CD4-positive, alpha-beta memory T cell (primary cell): ENCODE measurements around the gene PIK3CG. TPM values are rescaled to one million over a fixed set of nuclear protein-coding genes. Genes with fewer than 3 reads are reported as not detected.
"Not testable (repeated sequence)": the region's sequence is repeated elsewhere in the genome, so short reads cannot be mapped to it uniquely, and the experiment has no call there.

Source experiments
- CTCF ChIA-PET: fragments of 350-600 bp; sonication (Branson Sonifier 250); formaldehyde crosslinking; loops from one replicate; lab custom pipeline; 2021; ENCODE audit warnings: inconsistent platforms; ENCODE audit not compliant: partially characterized antibody; lab: Charles Lee
- POLR2A ChIA-PET: fragments of 350-600 bp; sonication (Branson Sonifier 250); formaldehyde crosslinking; loops from one replicate; lab custom pipeline; 2021; ENCODE audit not compliant: partially characterized antibody; lab: Charles Lee
- DNase-seq, 5 donors: peaks; one replicate each; pipeline versions ENCODE4 v3.0.0 to v3.0.0-alpha.2; 2020 to 2022; ENCODE audit warnings: mixed read lengths in 1 of 5
- H3K27ac ChIP-seq: one replicate; pipeline ENCODE4 v1.7.0; 2013; ENCODE audit warnings: low read depth, low read length
- H3K27me3 ChIP-seq: 2 replicates; pipeline ENCODE4 v1.7.0; 2013; ENCODE audit warnings: mild to moderate bottlenecking, low read length, moderate library complexity; ENCODE audit not compliant: insufficient read depth
- H3K36me3 ChIP-seq: 2 replicates; pipeline ENCODE4 v1.7.0; 2013; ENCODE audit warnings: mild to moderate bottlenecking, low read length, moderate library complexity; ENCODE audit not compliant: insufficient read depth
- H3K4me1 ChIP-seq: 2 replicates; pipeline ENCODE4 v1.7.0; 2013; ENCODE audit warnings: mild to moderate bottlenecking, low read length, moderate library complexity; ENCODE audit not compliant: insufficient read depth
- H3K4me3 ChIP-seq, 2 donors: one replicate each; pipeline ENCODE4 v1.7.0; 2013; ENCODE audit warnings: low read length in 2 of 2, mild to moderate bottlenecking in 1 of 2
- H3K9me3 ChIP-seq, 2 donors: one replicate each; pipeline ENCODE4 v1.7.0; 2013; ENCODE audit warnings: low read length in 2 of 2, control low read depth in 1 of 2; ENCODE audit not compliant: control insufficient read depth in 1 of 2
- H3K27ac Mint-ChIP-seq, 7 donors: one replicate each; pipeline ENCODE4 v1.8.0; 2020 to 2021; ENCODE audit warnings: mixed read lengths in 7 of 7, mild to moderate bottlenecking in 6 of 7, inconsistent platforms in 3 of 7, moderate library complexity in 3 of 7
- H3K27me3 Mint-ChIP-seq, 2 donors: one replicate each; pipeline ENCODE4 v1.8.0; 2020 to 2021; ENCODE audit warnings: mixed read lengths in 2 of 2
- H3K36me3 Mint-ChIP-seq, 2 donors: one replicate each; pipeline ENCODE4 v1.8.0; 2020 to 2021; ENCODE audit warnings: mixed read lengths in 2 of 2, inconsistent platforms in 1 of 2, mild to moderate bottlenecking in 1 of 2
- H3K4me1 Mint-ChIP-seq, 4 donors: one replicate each; pipeline ENCODE4 v1.8.0; 2020 to 2021; ENCODE audit warnings: mixed read lengths in 4 of 4, mild to moderate bottlenecking in 1 of 4
- H3K4me3 Mint-ChIP-seq, 8 donors: one replicate each; pipeline ENCODE4 v1.8.0; 2020 to 2021; ENCODE audit warnings: mixed read lengths in 8 of 8, mild to moderate bottlenecking in 7 of 8, moderate library complexity in 6 of 8, inconsistent platforms in 3 of 8
- H3K9me3 Mint-ChIP-seq, 8 donors: one replicate each; pipeline ENCODE4 v1.8.0; 2020 to 2021; ENCODE audit warnings: mixed read lengths in 8 of 8, mild to moderate bottlenecking in 5 of 8, inconsistent platforms in 3 of 8, moderate library complexity in 1 of 8
- intact Hi-C: fragments of 100-400 bp; cut with micrococcal nuclease; formaldehyde crosslinking; loops from one replicate; pipeline ENCODE4 v1.15.1; 2023
- polyA plus RNA-seq, 2 donors: library from polyadenylated mRNA; unstranded; fragments of 300-500 nt; fragmentation: Illumina TruSeq; gene quantifications; one replicate each; pipeline ENCODE4 v1.2.3, GENCODE V29; 2021
- total RNA-seq, 2 experiments: library from RNA; stranded (reverse); gene quantifications; one replicate each; pipeline ENCODE4 v1.2.3, GENCODE V29; 2021

The PIK3CG gene
- total and polyA plus RNA-seq, 4 experiments from 2014 or later, result 15.3 to 32.6 (median 25.7) TPM

- H3K9me3 Mint-ChIP-seq, H3K4me1 Mint-ChIP-seq, POLR2A ChIA-PET, CTCF ChIA-PET, H3K27me3 Mint-ChIP-seq, intact Hi-C loops, H3K4me1 ChIP-seq, H3K27me3 ChIP-seq, H3K36me3 ChIP-seq, H3K27ac Mint-ChIP-seq, H3K4me3 Mint-ChIP-seq, H3K4me3 ChIP-seq, H3K27ac ChIP-seq, H3K36me3 Mint-ChIP-seq, H3K9me3 ChIP-seq, DNase-seq: not testable (repeated sequence)
Measured at GRCh38 chr7:106929616-106930015, 64.5 kb downstream of the PIK3CG start.

- H3K4me1 ChIP-seq, result no peaks in the 10 kb centered on the region
Measured at GRCh38 chr7:106936236-106936635, 71.2 kb downstream of the PIK3CG start.

GRCh38 chr7:106938122-106938521 lies 73.0 kb downstream of the PIK3CG start:
- H3K27me3 Mint-ChIP-seq, H3K9me3 ChIP-seq, H3K36me3 Mint-ChIP-seq, H3K4me3 ChIP-seq, H3K4me3 Mint-ChIP-seq, H3K4me1 Mint-ChIP-seq, H3K4me1 ChIP-seq, H3K27ac Mint-ChIP-seq, H3K27me3 ChIP-seq, DNase-seq, CTCF ChIA-PET, H3K36me3 ChIP-seq, POLR2A ChIA-PET, H3K9me3 Mint-ChIP-seq, H3K27ac ChIP-seq, intact Hi-C loops: not testable (repeated sequence)

More at GRCh38 chr7:106936236-106936635, 71.2 kb downstream of the PIK3CG start:
- Mint-ChIP-seq H3K27me3 (no peaks in the 10 kb centered on the region), H3K36me3 (no peaks in the 10 kb centered on the region), H3K9me3 (peaks cover 0 to 7% (median 1%) of the 10 kb centered on the region in 8 donors), H3K4me3 (no peak overlapping the region), H3K27ac (peak overlapping the region in 1 of 7 donors; percentile 17), H3K4me1 (no peaks in the 10 kb centered on the region)
- ChIA-PET POLR2A (no interaction called here), CTCF (no interaction called here)
- intact Hi-C loops, result no loop called here
- no peak for DNase-seq
- no peaks in the 10 kb centered on the region for H3K27me3 ChIP-seq
- H3K27ac ChIP-seq, result no peak overlapping the region
- H3K36me3 ChIP-seq, result no peaks in the 10 kb centered on the region
- H3K9me3 ChIP-seq, result no peaks in the 10 kb centered on the region
- no peak overlapping the region for H3K4me3 ChIP-seq

GRCh38 chr7:106938803-106939202 lies 73.7 kb downstream of the PIK3CG start:
- DNase-seq, result no peak
- H3K4me3 ChIP-seq, result no peak overlapping the region
- no peak overlapping the region for H3K27ac Mint-ChIP-seq
- CTCF ChIA-PET, result interaction anchor here (1.2 kb wide), 1 partner anchor 12 kb away, joined by 3 read pairs; no protein-coding TSS in a partner anchor
- H3K9me3 ChIP-seq, result no peaks in the 10 kb centered on the region
- POLR2A ChIA-PET, result no interaction called here
- H3K27me3 ChIP-seq, result no peaks in the 10 kb centered on the region
- H3K27ac ChIP-seq, result no peak overlapping the region
- H3K36me3 ChIP-seq, result no peaks in the 10 kb centered on the region
- peaks cover 0 to 7% (median 1%) of the 10 kb centered on the region in 8 donors for H3K9me3 Mint-ChIP-seq
- no peak overlapping the region for H3K4me3 Mint-ChIP-seq
- no peaks in the 10 kb centered on the region for H3K4me1 Mint-ChIP-seq
- intact Hi-C loops, result no loop called here
- H3K27me3 Mint-ChIP-seq, result no peaks in the 10 kb centered on the region
- no peaks in the 10 kb centered on the region for H3K36me3 Mint-ChIP-seq
- no peaks in the 10 kb centered on the region for H3K4me1 ChIP-seq

- Mint-ChIP-seq H3K4me3 (no peak overlapping the region), H3K27ac (no peak overlapping the region), H3K27me3 (peaks cover 0 to 6% of the 10 kb centered on the region in 2 donors), H3K9me3 (no peaks in the 10 kb centered on the region), H3K4me1 (no peaks in the 10 kb centered on the region), H3K36me3 (no peaks in the 10 kb centered on the region)
- intact Hi-C loops, result no loop called here
- DNase-seq, result no peak
- Histone ChIP-seq H3K27ac (no peak overlapping the region), H3K27me3 (no peaks in the 10 kb centered on the region), H3K36me3 (no peaks in the 10 kb centered on the region), H3K4me3 (no peak overlapping the region), H3K4me1 (no peaks in the 10 kb centered on the region), H3K9me3 (no peaks in the 10 kb centered on the region)
- POLR2A ChIA-PET, result no interaction called here
- CTCF ChIA-PET, result interaction anchor here (0.6 kb wide), 1 partner anchor 931 kb away, joined by 3 read pairs; no protein-coding TSS in a partner anchor
Measured at GRCh38 chr7:106944035-106944665, 79.1 kb downstream of the PIK3CG start.

- H3K36me3 Mint-ChIP-seq, result no peaks in the 10 kb centered on the region
- intact Hi-C loops, result loop anchor here (1.0 kb wide), 2 partner anchors 154 to 203 kb away; no protein-coding TSS in a partner anchor
- no peaks in the 10 kb centered on the region for H3K36me3 ChIP-seq
- peak in 4 of 5 donors; percentile 22 to 40 (median 30) for DNase-seq
- H3K9me3 Mint-ChIP-seq, result peaks cover 0 to 2% (median 0%) of the 10 kb centered on the region in 8 donors
- ChIA-PET CTCF (interaction anchor here (1.4 to 4.8 kb wide), 2 partner anchors 201 to 205 kb away, joined by 8 to 40 read pairs; no protein-coding TSS in a partner anchor), POLR2A (no interaction called here)
- no peak overlapping the region for H3K4me3 Mint-ChIP-seq
- no peaks in the 10 kb centered on the region for H3K9me3 ChIP-seq
- H3K4me1 ChIP-seq, result no peaks in the 10 kb centered on the region
- no peak overlapping the region for H3K4me3 ChIP-seq
- H3K27ac Mint-ChIP-seq, result no peak overlapping the region
- H3K27me3 Mint-ChIP-seq, result peaks cover 0 to 8% of the 10 kb centered on the region in 2 donors
- no peak overlapping the region for H3K27ac ChIP-seq
- no peaks in the 10 kb centered on the region for H3K4me1 Mint-ChIP-seq
- no peaks in the 10 kb centered on the region for H3K27me3 ChIP-seq
Measured at GRCh38 chr7:106947244-106947728, 82.2 kb downstream of the PIK3CG start.

- Histone ChIP-seq H3K4me3 (no peak overlapping the region), H3K27me3 (no peaks in the 10 kb centered on the region), H3K36me3 (no peaks in the 10 kb centered on the region), H3K4me1 (no peaks in the 10 kb centered on the region), H3K27ac (no peak overlapping the region), H3K9me3 (no peaks in the 10 kb centered on the region)
- no peaks in the 10 kb centered on the region for H3K4me1 Mint-ChIP-seq
- no peak overlapping the region for H3K27ac Mint-ChIP-seq
- H3K27me3 Mint-ChIP-seq, result peaks cover 0 to 8% of the 10 kb centered on the region in 2 donors
- H3K9me3 Mint-ChIP-seq, result peaks cover 0 to 4% (median 0%) of the 10 kb centered on the region in 8 donors
- intact Hi-C loops, result no loop called here
- CTCF ChIA-PET, result interaction anchor here (1.3 kb wide), 1 partner anchor 13 kb away, joined by 3 read pairs; no protein-coding TSS in a partner anchor
- H3K4me3 Mint-ChIP-seq, result no peak overlapping the region
- no peak for DNase-seq
- peaks cover 0 to 4% of the 10 kb centered on the region in 2 donors for H3K36me3 Mint-ChIP-seq
- POLR2A ChIA-PET, result no interaction called here
Measured at GRCh38 chr7:106952001-106952657, 87.0 kb downstream of the PIK3CG start.
